Measurements from ENCODE around the gene LAMA5.

The LAMA5 gene

DNA sequence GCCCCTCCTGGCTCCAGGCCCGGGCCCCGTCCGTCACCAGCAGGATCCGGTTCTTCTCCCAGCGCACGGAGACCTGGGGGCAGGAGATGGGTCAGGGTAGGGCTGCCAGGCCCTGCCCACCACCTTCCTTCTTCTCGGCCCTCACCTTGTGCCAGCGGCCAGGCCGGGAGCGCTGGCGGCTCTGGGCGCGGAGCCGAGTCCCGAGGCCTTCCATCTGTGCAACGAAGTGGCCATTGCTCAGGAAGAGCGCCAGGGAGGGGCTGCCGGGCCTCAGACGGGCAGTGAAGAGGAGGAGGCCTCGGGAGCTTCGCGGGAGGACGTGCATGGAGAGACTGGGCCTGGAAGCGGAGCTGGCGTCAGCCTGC, 56.4 kb downstream of the LAMA5 start:
- DNase-seq = no peak

DNA sequence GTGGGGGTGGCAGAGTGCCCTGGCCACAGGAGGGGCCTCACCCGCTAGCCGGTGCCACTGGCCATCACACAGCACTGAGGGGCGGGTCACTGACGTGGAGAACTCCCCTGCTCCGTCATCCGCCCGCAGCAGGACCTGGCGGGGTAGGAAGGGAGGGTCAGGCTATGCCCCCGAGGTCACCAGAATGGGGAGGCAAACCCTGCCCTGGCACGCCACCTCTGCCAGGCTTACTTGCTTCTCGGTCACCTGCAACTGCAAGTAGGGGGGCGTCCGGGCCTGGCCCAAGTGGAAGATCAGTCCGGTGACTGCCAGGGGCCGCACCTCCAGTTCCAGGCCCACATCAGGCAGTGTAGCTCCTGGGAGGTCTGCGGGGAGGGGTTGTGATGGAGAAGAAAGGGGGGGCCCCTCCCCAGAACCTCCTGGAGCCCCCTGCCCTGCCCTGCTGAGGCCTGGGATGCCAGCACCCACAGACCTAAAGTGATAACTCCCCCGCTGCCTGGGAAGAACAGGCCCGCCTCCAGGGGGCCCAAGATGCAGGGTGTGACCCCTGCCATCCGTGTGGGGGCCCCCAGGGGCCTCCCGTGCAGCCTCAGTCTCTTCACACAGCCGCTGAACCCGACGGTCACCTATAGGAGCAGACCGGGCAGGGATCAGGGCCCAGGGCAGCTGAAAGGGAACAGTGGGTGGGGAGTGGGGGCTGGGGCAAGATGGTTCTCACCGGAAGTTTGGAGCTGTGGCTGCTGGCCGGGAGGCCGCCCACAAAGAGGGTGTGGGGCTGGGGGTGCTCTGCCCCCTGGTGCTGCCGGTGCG, 57.0 kb downstream of the LAMA5 start:
- no peak for DNase-seq

DNA sequence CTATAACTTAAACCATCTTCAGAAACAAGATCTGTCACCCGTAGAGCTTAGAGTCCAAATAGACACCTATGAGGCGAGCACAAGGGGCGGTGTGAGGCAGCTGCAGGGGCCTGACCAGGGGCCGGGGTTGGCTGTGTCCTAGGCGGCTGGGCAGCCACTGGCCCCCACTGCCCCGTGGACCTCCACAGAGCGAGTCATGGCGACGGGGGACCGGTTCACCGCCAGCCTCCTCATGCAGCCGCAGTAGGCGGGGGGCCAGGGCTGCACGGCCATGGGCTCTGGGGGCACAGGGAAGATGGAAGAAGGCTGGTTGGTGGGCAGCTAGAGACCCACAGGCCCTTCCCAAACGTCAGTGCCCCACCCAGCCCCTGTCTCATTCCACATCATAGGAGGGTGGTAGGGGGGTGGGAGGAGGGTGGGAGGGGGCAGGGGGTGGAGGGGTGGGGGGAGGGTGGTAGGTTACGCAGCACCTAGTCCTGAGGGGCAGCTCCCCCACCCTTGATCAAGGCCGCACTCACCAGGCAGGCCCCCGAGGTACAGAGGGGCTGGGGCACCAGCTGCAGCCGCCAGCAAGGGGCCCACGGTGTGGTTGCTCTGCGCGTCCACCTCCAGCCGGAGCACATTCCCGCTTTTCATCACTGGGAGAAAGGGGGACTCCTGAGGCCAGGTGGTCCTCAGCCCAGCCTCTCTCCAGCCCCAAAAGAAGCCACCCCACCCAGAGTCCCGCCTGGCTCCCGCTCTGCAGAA, 57.7 kb downstream of the LAMA5 start:
- DNase-seq = no peak

DNA sequence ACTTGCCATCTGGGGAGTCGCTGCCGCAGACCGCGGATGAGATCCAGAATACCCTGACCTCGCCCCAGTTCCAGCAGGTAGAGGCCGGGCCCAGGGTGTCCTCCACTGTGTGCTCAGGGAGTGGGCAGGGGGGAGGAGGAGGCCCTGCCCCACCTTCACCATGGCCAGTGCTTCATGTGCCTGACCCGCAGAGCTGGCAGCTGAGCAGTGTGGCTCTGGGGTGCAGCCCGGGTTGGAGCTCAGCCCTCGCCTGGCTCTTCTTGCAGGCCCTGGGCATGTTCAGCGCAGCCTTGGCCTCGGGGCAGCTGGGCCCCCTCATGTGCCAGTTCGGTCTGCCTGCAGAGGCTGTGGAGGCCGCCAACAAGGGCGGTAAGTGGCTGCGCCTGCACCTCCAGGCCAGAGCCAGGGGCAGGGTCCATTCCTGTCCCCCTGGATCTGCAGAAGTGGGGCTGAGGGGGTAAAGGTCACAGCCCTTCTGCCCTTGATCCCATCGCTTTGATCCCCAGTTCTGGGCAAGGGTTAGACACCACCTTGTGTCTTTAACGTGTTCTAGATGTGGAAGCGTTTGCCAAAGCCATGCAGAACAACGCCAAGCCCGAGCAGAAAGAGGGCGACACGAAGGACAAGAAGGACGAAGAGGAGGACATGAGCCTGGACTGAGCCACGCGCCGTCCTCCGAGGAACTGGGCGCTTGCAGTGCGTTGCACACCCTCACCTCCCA, 58.9 kb downstream of the LAMA5 start:
- no peak for DNase-seq

DNA sequence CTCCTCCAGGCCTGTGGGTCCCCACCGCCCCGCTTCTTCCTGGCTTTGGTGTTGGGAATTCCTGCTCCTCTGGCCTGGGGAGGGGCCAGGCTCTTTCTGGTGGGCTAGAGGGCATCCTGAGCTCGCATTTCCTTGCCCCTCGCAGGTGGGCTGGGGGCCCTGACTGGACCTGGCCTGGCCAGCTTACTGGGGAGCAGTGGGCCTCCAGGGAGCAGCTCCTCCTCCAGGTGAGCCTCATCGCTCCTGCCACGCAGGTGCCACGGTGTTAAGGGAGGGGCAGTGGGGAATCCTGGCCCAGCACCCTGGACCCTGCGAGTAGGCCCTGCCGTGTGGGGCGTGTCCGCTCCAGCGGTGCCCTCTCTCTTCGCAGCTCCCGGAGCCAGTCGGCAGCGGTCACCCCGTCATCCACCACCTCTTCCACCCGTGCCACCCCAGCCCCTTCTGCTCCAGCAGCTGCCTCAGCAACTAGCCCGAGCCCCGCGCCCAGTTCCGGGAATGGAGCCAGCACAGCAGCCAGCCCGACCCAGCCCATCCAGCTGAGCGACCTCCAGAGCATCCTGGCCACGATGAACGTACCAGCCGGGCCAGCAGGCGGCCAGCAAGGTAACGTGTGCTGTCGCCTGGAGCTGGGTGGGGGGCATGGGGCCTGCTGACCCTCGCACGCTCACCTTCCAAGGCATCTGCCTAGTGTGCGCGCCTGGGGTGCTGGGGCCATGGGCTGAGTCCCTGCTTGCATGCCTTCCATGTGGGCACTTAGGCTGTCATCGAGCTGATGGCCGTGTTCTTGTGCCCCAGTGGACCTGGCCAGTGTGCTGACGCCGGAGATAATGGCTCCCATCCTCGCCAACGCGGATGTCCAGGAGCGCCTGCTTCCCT, 59.6 kb downstream of the LAMA5 start:
- DNase-seq = no peak

DNA sequence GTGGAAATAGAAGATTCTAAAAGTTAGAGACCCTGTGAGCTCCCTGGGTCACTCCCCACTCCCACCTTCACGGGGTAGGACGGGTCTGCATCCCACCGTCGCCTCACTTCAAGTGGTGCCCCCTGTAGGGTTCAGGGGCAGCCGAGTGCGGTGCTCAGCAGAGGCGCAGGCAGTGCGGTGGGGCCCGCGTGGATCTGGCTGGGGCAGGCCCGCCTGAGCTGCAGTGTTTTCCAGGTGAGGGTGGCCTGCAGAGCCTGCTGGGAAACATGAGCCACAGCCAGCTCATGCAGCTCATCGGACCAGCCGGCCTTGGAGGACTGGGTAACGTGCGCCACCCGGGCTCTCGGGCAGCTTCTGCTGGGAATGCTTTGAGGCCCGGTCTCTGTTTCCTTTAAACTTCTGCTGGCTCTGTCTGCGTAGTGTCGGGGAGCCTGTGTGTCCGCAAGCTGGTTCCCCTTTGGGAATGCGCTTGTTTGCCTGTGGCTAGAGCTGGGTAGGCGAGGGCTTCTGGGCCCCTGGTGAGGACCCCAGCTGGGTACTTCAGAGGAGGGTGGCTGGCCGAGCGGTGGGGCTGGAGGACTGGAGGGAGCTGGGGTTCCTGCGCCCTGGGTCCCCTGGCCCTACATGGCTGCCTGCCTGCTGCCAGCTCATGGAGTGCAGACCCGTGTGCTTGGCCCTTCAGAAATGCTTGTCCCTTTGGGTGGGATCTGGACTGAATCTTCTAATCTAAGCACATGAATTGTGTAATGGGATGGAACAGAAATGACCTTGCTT, 60.5 kb downstream of the LAMA5 start:
- no peak for DNase-seq

DNA sequence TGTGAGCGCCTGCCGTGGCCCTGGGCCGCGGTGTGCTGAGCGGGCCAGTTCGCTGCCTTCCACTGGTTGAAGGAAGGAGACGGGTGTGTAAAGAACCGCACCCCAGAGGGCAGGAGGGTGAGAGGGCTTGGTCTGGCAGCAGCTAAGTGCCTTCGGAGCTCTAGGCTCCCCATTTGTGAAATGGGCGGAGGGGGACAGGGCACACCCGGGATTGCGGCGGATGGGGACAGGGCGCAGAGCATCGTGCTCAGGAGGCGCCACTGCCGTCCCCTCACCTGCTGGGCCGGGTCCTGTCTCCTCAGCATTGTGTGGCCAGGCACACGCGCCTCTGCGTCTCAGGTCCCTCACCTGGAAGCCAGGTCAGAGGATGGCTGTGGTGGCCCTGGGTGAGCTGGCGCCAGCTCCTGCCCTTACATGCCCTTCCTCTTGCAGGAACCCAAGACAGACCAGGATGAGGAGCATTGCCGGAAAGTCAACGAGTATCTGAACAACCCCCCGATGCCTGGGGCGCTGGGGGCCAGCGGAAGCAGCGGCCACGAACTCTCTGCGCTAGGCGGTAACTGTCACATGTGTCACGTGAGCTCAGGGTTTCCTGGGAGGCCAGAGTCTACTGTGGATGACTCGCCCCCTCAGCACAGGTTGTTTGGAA, 61.2 kb downstream of the LAMA5 start:
- DNase-seq = no peak

DNA sequence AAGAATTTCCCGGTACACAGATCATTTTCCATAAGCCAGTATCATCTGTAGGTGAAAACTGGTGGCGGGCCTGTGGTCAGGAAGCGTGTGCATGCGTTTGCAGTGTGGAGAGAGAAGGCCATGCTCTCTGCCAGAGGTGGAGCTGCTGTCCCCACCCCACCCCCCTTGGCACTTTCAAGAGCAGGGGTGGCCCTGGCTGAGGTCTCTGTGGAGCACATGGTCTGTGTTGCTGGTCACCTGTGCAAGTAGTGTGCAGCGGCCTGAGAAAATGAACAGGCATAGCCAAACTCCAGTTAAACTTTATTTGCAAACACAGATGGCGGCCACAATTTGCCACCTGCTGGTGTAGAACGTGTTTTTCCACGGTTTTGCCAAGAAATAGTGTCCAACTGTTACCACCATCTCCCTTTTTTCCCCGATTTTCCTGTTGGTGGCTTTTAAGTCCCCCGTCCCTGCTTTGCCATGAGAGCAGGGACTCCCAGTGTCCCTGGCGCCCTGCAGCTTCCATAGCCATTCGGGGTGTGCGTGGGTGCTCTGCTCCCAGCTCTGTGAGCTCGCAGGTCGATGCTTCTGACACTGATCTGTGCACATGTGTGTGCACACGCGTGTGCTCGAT, 61.9 kb downstream of the LAMA5 start:
- no peak for DNase-seq

DNA sequence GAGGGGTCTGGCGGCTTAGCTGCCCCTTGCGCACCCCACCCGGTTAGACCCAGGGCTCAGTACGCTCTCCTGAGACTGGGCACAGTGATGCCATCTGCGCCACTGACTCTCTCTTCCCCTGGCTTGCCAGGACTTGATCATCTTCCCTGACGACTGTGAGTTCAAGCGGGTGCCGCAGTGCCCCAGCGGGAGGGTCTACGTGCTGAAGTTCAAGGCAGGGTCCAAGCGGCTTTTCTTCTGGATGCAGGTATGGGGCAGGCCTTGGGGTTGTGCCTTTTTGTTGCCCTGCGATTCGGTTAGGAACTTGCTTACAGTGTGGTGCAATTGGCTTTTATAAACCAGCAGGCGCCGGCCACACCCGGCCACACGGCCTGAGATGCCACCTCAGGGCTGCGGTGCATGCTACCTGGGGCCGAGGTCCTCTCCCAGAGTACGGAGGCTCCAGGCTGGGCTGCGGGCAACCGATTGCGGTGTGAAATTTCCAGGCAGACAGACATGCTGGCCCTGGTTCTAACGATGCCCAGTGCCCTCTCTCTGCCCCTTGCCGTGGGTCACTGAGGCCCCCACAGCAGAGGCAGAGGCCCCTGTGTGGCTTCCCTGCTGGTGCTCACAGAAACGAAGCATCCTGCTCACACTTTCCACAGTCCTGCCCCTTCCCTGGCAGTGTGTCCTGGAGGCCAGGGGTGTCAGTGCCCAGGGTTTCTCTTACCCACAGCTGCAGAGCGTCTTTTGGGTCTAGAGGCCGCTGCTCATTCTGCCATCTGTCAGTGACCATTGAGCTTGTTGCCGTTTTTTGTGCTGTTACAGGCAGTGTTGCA, 62.6 kb downstream of the LAMA5 start:
- no peak for DNase-seq

DNA sequence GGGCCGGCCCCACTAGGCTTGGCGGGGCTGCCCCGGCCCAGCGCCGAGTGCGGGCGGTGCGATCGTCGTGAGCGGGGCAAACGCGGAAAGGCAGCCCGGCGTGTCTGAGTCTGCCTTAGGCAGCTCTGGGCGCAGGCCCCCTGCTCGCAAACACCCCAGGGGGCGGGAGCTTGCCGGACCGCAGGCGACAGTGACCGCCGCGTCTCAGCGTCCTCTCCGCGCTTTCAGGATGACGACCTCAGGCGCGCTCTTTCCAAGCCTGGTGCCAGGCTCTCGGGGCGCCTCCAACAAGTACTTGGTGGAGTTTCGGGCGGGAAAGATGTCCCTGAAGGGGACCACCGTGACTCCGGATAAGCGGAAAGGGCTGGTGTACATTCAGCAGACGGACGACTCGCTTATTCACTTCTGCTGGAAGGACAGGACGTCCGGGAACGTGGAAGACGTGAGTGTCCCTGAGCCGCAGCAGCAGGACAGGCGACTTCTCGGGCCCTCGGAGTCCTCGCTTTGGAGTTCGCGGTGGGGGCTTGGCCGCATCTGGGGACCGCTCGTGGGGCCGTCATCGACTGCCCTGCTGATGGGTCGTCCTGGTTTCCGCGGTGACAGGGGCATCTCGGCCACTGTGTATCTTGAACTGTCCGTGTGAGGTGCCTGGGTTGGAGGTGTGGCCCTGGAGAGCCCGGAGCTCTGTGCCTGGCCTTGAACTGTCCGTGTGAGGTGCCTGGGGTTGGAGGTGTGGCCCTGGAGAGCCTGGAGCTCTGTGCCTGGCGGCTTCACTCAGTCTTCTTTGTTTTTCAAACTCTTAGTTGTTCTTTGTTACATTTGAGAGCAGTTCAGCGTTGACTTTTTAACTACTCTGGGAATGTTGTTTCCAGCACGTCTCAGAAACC, 63.5 kb downstream of the LAMA5 start:
- DNase-seq = no peak

DNA sequence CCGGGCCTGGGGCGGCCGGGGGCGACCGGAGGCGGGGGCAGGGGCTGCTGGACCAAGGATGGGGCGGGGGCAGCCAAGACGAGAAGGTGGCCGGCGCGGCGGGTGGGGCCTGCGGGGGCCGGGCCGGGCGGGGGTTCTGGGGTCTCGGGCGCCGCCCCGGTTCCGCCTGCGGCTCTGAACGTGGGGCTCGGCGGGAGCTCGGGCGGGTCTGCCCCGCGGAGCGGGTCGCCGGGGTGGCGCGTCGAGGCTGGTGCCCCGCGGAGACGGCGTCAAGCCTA, 64.1 kb downstream of the LAMA5 start:
- no peak for DNase-seq

DNA sequence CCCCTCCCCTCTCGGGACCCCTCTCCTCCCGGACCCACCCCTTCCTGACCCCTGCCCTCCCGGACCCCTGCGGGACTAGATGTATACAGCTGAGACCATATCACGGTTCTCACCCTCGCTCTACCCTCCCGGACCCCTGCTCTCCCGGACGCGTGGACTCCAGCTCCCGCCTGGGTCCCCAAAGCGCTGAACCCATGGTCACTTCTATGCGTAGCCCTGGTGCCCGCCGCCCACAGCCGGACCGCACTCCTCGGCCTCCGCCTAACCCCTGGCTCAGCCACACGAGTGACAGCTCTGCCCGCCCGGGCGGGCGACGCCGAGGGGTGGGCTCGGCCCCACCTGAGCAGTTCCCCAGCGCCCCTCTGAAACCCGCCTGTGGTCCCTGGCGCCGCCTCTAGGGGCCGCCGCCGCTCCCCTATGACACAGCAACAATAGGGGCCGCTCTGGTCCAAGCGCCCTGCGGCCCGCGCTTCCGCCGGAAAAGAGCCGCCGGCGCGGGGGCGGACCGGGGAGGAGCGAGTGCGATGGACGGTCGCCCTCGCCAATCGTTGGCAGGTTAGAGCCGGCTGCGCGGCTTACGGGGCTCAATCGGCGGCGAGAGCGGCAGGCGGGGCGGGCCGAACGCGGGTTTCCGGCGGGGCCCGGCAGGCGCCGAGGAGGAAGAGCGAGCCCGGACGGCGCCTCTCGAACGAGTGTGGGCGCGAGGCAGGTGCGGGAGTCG, 64.6 kb downstream of the LAMA5 start, which contains the start of gene ADRM1:
Gene ADRM1 (plus strand): TSS at position 657 of the 721 bp plus-strand sequence. CDS start 572 bp downstream, outside the sequence.
- DNase-seq = peak; percentile 95

DNA sequence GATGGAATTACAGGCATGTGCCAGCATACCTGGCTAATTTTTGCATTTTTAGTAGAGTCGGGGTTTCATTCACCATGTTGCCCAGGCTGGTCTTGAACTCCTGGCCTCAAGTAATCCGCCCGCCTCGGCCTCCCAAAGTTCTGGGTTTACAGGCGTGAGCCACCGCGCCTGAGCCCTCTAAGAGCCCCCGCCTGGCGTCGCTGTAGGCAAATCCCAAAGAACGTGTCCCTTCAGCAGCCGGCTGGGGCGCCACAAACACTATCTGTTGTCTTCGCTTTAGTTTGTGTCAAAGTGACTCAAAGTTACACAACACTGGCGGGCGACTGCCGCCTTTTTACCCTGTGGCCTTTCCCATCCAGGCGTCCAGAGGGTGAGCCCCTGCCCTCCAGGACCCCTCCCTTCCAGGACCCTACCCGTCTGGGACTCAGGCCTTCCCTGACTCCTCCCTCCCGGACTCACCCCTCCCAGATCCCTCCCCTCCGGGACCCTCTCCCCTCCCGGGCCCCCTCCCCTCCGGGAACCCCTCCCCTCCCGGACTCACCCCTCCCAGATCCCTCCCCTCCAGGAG, 65.3 kb downstream of the LAMA5 start:
- DNase-seq = peak; percentile 83

DNA sequence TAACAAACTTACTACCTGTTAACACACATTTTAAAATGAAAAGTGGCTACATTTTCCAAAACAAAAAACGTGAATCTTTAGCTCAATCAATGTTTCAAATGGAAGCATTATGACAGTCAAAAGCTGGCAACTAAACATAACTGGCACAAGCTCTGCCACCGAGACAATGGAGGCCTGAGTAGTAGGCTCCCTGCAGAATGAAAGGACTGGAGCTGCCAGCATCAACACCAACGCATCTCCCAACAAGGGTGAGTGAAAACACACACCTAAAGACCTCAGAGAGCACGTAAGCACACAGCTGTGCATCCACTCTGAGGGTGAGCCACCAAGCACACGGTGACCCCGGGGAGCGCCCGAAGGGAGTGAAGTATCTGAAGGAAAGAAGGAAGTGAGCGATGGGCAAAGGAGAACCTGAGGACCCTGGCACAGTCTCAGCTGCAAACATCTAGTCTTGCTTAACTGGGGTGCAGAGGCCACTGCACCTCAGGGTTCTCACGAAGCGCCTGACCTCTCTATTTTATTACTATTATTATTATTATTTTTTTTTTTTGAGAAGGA, 65.9 kb downstream of the LAMA5 start:
- no peak for DNase-seq

DNA sequence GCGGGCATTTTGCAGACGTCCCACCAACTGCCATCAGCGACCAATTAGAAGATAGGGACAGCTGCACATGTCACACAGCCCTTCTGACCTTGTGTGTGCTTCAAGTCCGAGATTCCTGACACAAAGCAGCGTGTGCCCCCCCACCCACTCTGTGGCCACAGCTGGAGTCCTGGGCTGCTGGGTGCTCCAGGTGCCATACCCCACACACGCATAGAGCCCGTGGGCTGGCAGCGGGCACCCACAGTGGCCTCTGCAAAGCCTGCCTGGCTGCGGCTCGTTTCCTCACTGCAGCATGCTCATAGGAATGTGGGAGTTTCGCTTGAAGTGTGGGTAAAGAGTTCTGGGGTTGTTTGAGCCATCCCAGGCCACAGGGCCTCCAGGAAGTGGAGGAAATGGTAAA, 66.8 kb downstream of the LAMA5 start:
- no peak for DNase-seq

DNA sequence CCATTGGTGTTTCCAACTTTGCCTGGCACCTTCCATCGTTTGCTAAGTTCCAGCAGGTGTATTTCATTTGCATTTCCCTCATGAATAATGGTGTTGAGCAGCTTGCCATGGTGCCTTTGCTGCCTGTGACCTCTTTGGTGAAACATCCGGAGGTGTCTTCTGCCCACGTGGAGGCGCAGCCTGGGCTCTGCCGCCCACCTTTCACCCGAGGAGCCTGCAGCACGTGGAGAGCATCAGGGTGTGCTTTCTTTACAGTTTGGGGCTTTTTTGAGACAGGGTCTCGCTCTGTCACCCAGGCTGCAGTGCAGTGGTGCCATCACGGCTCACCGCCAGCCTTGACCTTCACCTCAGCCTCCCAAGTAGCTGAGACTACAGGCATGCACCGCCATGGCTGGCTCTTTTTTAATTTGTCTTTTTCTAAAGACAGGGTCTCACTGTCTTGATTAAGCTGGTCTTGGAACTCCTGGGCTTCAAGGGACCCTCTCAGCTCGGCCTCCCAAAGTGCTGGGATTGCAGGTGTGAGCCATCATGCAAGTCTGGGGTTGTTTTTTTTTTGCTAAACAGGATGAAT, 67.4 kb downstream of the LAMA5 start:
- no peak for DNase-seq

DNA sequence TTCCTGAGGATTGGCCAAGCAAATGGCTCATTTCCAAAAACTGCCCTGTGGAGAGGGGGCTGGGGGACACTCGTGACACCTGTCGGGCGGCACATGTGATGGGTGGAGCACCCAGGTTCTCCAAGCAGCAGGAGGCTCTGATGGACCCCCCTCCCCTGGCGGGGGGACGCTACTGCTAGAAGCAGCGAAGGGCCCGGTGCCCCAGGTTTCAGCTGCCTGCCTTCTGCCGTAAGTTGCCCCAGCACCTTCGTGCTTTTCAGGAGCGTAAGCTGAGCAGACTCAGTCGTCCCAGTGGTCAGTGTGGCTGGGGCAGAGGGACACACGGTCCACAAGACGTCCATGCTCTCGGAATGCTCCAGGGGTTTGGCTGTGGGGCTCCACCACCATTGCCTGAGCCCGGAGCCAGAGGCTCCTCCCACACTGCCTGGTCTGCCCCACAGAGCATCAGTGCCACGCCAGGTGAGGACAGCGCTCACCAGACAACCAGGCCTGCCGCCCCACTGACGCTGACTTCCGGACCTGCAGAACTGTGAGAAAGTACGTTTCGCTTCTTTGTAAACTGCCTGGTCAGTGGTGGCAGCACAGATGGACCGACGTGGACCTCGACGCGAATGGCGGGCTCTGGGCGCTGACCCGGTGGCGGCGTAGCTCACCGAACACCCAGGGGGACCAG, 68.4 kb downstream of the LAMA5 start:
- no peak for DNase-seq
